HEK293 (cell line): ENCODE data around the gene IDUA.
A peak's percentile ranks its signal among the peaks of the same experiment; 100 is the strongest.

ENCODE experiments used
- GFI1B ChIP-seq: fragments of 450-650 bp; formaldehyde crosslinking; IDR thresholded peaks from 2 replicates; pipeline ENCODE4 v1.5.1; 2016; ENCODE audit warnings: missing biosample characterization, missing genetic modification characterization
- KLF16 ChIP-seq: fragments of 450-650 bp; formaldehyde crosslinking; IDR thresholded peaks from 2 replicates; pipeline ENCODE4 v1.5.1; 2017; ENCODE audit warnings: missing biosample characterization, missing genetic modification characterization
- KLF17 ChIP-seq: fragments of 450-650 bp; formaldehyde crosslinking; IDR thresholded peaks from 2 replicates; pipeline ENCODE4 v1.5.1; 2016; ENCODE audit warnings: missing biosample characterization, missing genetic modification characterization
- PRDM10 ChIP-seq: fragments of 450-650 bp; formaldehyde crosslinking; IDR thresholded peaks from 2 replicates; pipeline ENCODE4 v1.5.1; 2016; ENCODE audit warnings: missing biosample characterization, missing genetic modification characterization
- PRDM4 ChIP-seq: fragments of 450-650 bp; formaldehyde crosslinking; IDR thresholded peaks from 2 replicates; pipeline ENCODE4 v1.5.1; 2017; ENCODE audit warnings: missing biosample characterization, missing genetic modification characterization
- RBAK ChIP-seq: fragments of 450-650 bp; formaldehyde crosslinking; IDR thresholded peaks from 2 replicates; pipeline ENCODE4 v1.5.1; 2016; ENCODE audit warnings: missing biosample characterization, missing genetic modification characterization
- SP2 ChIP-seq: fragments of 450-650 bp; formaldehyde crosslinking; IDR thresholded peaks from 2 replicates; pipeline ENCODE4 v1.5.1; 2016; ENCODE audit warnings: missing biosample characterization, missing genetic modification characterization
- SP7 ChIP-seq: fragments of 450-650 bp; formaldehyde crosslinking; IDR thresholded peaks from 2 replicates; pipeline ENCODE4 v1.5.1; 2016; ENCODE audit warnings: missing biosample characterization, missing genetic modification characterization
- YY2 ChIP-seq: fragments of 450-650 bp; formaldehyde crosslinking; IDR thresholded peaks from 2 replicates; pipeline ENCODE4 v1.5.1; 2016; ENCODE audit warnings: missing biosample characterization, missing genetic modification characterization
- ZBTB17 ChIP-seq: fragments of 450-650 bp; formaldehyde crosslinking; IDR thresholded peaks from 2 replicates; pipeline ENCODE4 v1.5.1; 2016; ENCODE audit warnings: missing biosample characterization, missing genetic modification characterization
- ZBTB20 ChIP-seq: fragments of 450-650 bp; formaldehyde crosslinking; IDR thresholded peaks from 2 replicates; pipeline ENCODE4 v1.5.1; 2016; ENCODE audit warnings: missing biosample characterization, missing genetic modification characterization
- ZBTB8A ChIP-seq: fragments of 450-650 bp; formaldehyde crosslinking; IDR thresholded peaks from 2 replicates; pipeline ENCODE4 v1.5.1; 2016; ENCODE audit warnings: missing biosample characterization, missing genetic modification characterization
- ZFHX2 ChIP-seq: fragments of 450-650 bp; formaldehyde crosslinking; conservative IDR thresholded peaks from 2 replicates; pipeline ENCODE4 v1.5.1; 2016; ENCODE audit warnings: missing biosample characterization, missing genetic modification characterization
- ZNF184 ChIP-seq: fragments of 450-650 bp; IDR thresholded peaks from 2 replicates; pipeline ENCODE4 v1.5.1; 2018; ENCODE audit warnings: missing biosample characterization, mild to moderate bottlenecking, missing genetic modification characterization
- ZNF19 ChIP-seq: fragments of 450-650 bp; formaldehyde crosslinking; IDR thresholded peaks from 2 replicates; pipeline ENCODE4; 2016; ENCODE audit warnings: missing biosample characterization, missing genetic modification characterization, low read depth
- ZNF223 ChIP-seq: fragments of 450-650 bp; formaldehyde crosslinking; IDR thresholded peaks from 2 replicates; pipeline ENCODE4 v1.5.1; 2016; ENCODE audit warnings: missing biosample characterization, missing genetic modification characterization
- ZNF248 ChIP-seq: fragments of 450-650 bp; formaldehyde crosslinking; IDR thresholded peaks from 2 replicates; pipeline ENCODE4 v1.5.1; 2017; ENCODE audit warnings: missing biosample characterization, missing genetic modification characterization
- ZNF324 ChIP-seq: fragments of 450-650 bp; formaldehyde crosslinking; IDR thresholded peaks from 2 replicates; pipeline ENCODE4 v1.5.1; 2016; ENCODE audit warnings: missing biosample characterization, missing genetic modification characterization
- ZNF362 ChIP-seq: fragments of 450-650 bp; formaldehyde crosslinking; IDR thresholded peaks from 2 replicates; pipeline ENCODE4 v1.5.1; 2016; ENCODE audit warnings: missing biosample characterization, missing genetic modification characterization
- ZNF473 ChIP-seq: fragments of 450-650 bp; formaldehyde crosslinking; IDR thresholded peaks from 2 replicates; pipeline ENCODE4 v1.5.1; 2017; ENCODE audit warnings: missing biosample characterization, missing genetic modification characterization
- ZNF513 ChIP-seq: fragments of 450-650 bp; IDR thresholded peaks from 2 replicates; pipeline ENCODE4 v1.5.1; 2018; ENCODE audit warnings: missing biosample characterization, missing genetic modification characterization
- ZNF529 ChIP-seq: fragments of 450-650 bp; formaldehyde crosslinking; IDR thresholded peaks from 2 replicates; pipeline ENCODE4 v1.5.1; 2017; ENCODE audit warnings: missing genetic modification characterization, missing biosample characterization; ENCODE audit not compliant: insufficient replicate concordance
- ZNF548 ChIP-seq: fragments of 450-650 bp; formaldehyde crosslinking; IDR thresholded peaks from 2 replicates; pipeline ENCODE4 v1.5.1; 2016; ENCODE audit warnings: missing biosample characterization, missing genetic modification characterization
- ZNF571 ChIP-seq: fragments of 450-650 bp; formaldehyde crosslinking; IDR thresholded peaks from 2 replicates; pipeline ENCODE4 v1.5.0; 2017; ENCODE audit warnings: missing biosample characterization, missing genetic modification characterization
- ZNF639 ChIP-seq: fragments of 450-650 bp; formaldehyde crosslinking; IDR thresholded peaks from 2 replicates; pipeline ENCODE4 v1.5.1; 2016; ENCODE audit warnings: missing biosample characterization, missing genetic modification characterization
- ZNF677 ChIP-seq: fragments of 450-650 bp; IDR thresholded peaks from 2 replicates; pipeline ENCODE4 v1.5.0; 2018; ENCODE audit warnings: missing biosample characterization, mild to moderate bottlenecking, missing genetic modification characterization, moderate library complexity
- ZXDB ChIP-seq: fragments of 450-650 bp; formaldehyde crosslinking; IDR thresholded peaks from 2 replicates; pipeline ENCODE4 v1.5.1; 2016; ENCODE audit warnings: missing biosample characterization, missing genetic modification characterization

Gene IDUA

GRCh38 chr4:1010395-1011021 is 23.7 kb downstream of the IDUA start (continued):
- TF ChIP-seq SP7 (tag by site-specific recombination) (peak; percentile 77), ZNF677 (tag by site-specific recombination) (no peak), ZNF473 (no peak), GFI1B (tag by site-specific recombination) (peak; percentile 7; the same call in 1 of the 2 replicates), YY2 (no peak), ZNF639 (tag by site-specific recombination) (no peak), ZXDB (tag by site-specific recombination) (peak; percentile 33; the same call in 1 of the 2 replicates), ZBTB20 (tag by site-specific recombination) (peak; percentile 80), ZBTB17 (tag by site-specific recombination) (peak; percentile 44), ZNF513 (tag by site-specific recombination) (no peak), PRDM10 (tag by site-specific recombination) (no peak), KLF16 (tag by site-specific recombination) (no peak), ZNF362 (tag by site-specific recombination) (no peak), ZFHX2 (tag by site-specific recombination) (peak; percentile 65), RBAK (tag by site-specific recombination) (no peak), ZNF223 (tag by site-specific recombination) (no peak), ZNF548 (tag by site-specific recombination) (no peak), ZNF184 (tag by site-specific recombination) (no peak), ZNF529 (tag by site-specific recombination) (no peak), ZNF571 (tag by site-specific recombination) (no peak), ZBTB8A (tag by site-specific recombination) (peak; percentile 58; the same call in 1 of the 2 replicates), SP2 (tag by site-specific recombination) (peak; percentile 67), ZNF324 (tag by site-specific recombination) (no peak), ZNF248 (tag by site-specific recombination) (no peak), PRDM4 (tag by site-specific recombination) (no peak; the same call in 1 of the 2 replicates), KLF17 (tag by site-specific recombination) (peak; percentile 64), ZNF19 (no peak)
